HG02981 (cell line): Measurements from ENCODE around the gene MCMBP.
"Not testable (repeated sequence)": the region's sequence is repeated elsewhere in the genome, so short reads cannot be mapped to it uniquely, and the experiment has no call there.

Experiments
- ATAC-seq: cut with Tn5 transposase; IDR thresholded peaks from one replicate; pipeline ENCODE4 v1.9.1; 2021; ENCODE audit warnings: mild to moderate bottlenecking, moderate library complexity; ENCODE audit not compliant: unreplicated experiment

MCMBP gene

GRCh38 chr10:119872610-119872859 is at the start of gene MCMBP:
Gene MCMBP, minus strand, starts transcription at chr10:119872843. Its CDS starts 259 bp downstream, at chr10:119872584.
- no peak for ATAC-seq

- ATAC-seq = peak; percentile 77
Measured at GRCh38 chr10:119919826-119920225, 47.2 kb upstream of the MCMBP start.

- no peak for ATAC-seq
Measured at GRCh38 chr10:119919271-119919670, 46.6 kb upstream of the MCMBP start.

- no peak for ATAC-seq
Measured at GRCh38 chr10:119917777-119918176, 45.1 kb upstream of the MCMBP start.

GRCh38 chr10:119910689-119911088 is 38.0 kb upstream of the MCMBP start:
- ATAC-seq = no peak

- no peak for ATAC-seq
Measured at GRCh38 chr10:119908166-119908565, 35.5 kb upstream of the MCMBP start.

GRCh38 chr10:119907695-119908094 is 35.1 kb upstream of the MCMBP start:
- ATAC-seq = not testable (repeated sequence)

GRCh38 chr10:119903946-119904666 is 31.5 kb upstream of the MCMBP start:
- ATAC-seq = no peak

GRCh38 chr10:119898577-119898976 is 25.9 kb upstream of the MCMBP start:
- no peak for ATAC-seq

GRCh38 chr10:119896937-119897770 is 24.5 kb upstream of the MCMBP start:
- ATAC-seq = no peak

GRCh38 chr10:119896061-119896655 is 23.5 kb upstream of the MCMBP start:
- no peak for ATAC-seq

GRCh38 chr10:119893845-119894427 is 21.3 kb upstream of the MCMBP start:
- no peak for ATAC-seq

- ATAC-seq = no peak
Measured at GRCh38 chr10:119893074-119893473, 20.4 kb upstream of the MCMBP start.

GRCh38 chr10:119892188-119893065 is 19.8 kb upstream of the MCMBP start, which contains the start of gene SEC23IP:
Gene SEC23IP, plus strand, starts transcription at chr10:119892730. Its CDS starts 53 bp downstream, at chr10:119892783.
- ATAC-seq = peak; percentile 99

- ATAC-seq = not testable (repeated sequence)
Measured at GRCh38 chr10:119891849-119892187, 19.2 kb upstream of the MCMBP start.

- ATAC-seq = not testable (repeated sequence)
Measured at GRCh38 chr10:119890307-119890706, 17.7 kb upstream of the MCMBP start.

- not testable (repeated sequence) for ATAC-seq
Measured at GRCh38 chr10:119889201-119889600, 16.6 kb upstream of the MCMBP start.

- not testable (repeated sequence) for ATAC-seq
Measured at GRCh38 chr10:119888715-119889114, 16.1 kb upstream of the MCMBP start.

GRCh38 chr10:119886070-119886469 is 13.4 kb upstream of the MCMBP start:
- ATAC-seq = not testable (repeated sequence)

GRCh38 chr10:119883901-119884611 is 11.4 kb upstream of the MCMBP start:
- ATAC-seq = not testable (repeated sequence)
